ENCODE data around the gene KRTAP1-4. TPM values are rescaled to one million over a fixed set of nuclear protein-coding genes. Genes with fewer than 3 reads are reported as not detected.
"Not testable (repeated sequence)": the region's sequence is repeated elsewhere in the genome, so short reads cannot be mapped to it uniquely, and the experiment has no call there.

Gene KRTAP1-4, protein sequence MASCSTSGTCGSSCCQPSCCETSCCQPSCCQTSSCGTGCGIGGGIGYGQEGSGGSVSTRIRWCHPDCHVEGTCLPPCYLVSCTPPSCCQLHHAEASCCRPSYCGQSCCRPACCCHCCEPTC
- not detected in 2 replicates for total RNA-seq (2014; rRNA removed)
- polyA plus RNA-seq (2012), result not detected

DNA sequence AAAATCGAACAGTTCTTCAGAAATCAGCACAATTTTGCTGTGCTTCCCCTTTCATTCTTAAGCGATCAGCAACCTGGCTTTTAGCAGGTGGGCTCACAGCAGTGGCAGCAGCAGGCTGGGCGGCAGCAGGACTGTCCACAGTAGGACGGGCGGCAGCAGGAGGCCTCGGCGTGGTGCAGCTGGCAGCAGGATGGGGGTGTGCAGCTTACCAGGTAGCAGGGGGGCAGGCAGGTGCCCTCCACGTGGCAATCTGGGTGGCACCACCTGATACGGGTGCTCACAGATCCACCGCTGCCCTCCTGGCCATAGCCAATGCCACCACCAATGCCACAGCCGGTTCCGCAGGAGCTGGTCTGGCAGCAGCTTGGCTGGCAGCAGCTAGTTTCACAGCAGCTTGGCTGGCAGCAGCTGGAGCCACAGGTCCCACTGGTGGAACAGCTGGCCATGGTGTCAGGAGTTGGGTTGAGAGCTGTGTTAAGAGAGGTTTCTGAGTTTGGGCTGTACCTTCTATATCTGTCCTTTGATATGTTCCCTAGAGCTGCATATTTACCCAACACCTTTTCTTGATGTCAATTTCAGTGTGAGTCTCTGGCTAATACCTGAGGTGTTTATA, at the start of gene KRTAP1-4:
Gene KRTAP1-4, minus strand, starts transcription at position 563 of the 613 bp plus-strand sequence. Its CDS starts 117 bp downstream, at position 446.
- no peak for DNase-seq (ENCODE audit: low read depth)

DNA sequence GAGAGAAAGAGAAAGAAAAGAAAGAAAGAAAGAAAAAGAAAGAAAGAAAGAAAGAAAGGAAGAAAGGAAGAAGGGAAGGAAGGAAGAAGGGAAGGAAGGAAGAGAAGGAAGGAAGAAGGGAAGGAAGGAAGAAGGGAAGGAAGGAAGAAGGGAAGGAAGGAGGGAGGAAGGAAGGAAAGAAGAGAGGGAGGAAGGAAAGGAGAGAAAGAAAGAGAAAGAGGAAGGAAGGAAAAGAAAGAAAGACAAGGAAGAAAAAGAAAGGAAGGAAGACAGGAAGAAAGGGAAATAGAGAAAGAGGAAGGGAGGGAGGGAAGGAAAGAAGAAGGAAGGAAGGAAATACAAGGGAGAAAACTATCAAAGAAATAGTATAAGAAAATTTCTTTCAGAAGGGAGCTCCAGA, 46.8 kb upstream of the KRTAP1-4 start:
- no peak for DNase-seq (ENCODE audit: low read depth)

DNA sequence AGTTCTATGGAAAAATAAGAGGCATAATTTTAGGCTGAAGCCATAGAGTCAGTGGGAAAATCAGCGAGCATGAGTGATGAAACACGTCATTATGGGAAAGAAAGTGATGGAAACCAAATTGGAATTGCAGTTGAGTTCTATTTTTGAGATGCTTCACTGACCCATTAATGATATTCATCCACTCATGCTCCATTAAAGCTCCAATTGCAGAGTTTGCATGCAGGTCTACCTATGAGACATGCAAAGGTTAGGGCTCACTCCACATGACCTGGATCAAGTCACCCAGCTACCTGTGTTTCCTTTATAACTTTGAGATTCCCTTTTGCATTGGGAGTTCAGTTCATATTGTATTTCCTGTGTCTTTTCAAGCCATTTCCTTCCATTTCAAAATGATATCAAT, 43.7 kb upstream of the KRTAP1-4 start:
- DNase-seq (ENCODE audit: low read depth), result no peak

DNA sequence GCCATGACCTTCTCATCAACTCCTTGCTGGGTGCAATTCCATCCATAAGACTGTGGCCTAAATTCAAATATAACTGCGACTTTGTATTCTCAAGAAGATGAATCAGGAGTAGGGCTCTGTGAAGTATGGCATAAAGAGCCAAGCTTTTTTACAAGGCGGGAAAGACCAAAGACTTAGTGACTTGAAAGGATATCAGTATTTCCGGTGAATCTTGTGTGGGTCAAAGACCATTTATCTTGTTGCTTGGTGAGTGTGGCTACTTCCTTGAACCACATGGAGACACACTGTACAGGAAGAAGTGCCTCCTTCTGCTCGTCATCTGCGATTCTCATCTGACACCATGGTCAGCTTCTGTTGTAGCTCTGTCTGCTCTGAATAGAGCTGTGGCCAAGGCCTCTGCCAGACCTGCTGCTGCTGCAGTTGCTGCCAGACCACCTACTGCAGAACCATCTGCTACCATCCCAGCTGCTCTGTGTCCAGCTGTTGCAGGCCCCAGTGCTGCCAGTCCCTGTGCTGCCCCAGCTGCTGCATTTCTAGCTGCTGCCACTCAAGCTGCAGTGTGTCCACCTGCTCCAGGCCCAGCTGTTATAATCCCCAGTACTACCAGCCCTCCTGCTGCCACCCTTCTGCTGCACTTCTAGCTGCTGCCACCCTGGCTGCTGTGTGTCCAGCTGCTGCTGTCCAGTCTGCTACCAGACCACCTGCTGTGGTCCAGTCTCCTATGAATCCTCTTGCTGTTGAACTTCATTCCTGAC, 41.8 kb upstream of the KRTAP1-4 start:
- DNase-seq (ENCODE audit: low read depth), result peak; percentile 96

DNA sequence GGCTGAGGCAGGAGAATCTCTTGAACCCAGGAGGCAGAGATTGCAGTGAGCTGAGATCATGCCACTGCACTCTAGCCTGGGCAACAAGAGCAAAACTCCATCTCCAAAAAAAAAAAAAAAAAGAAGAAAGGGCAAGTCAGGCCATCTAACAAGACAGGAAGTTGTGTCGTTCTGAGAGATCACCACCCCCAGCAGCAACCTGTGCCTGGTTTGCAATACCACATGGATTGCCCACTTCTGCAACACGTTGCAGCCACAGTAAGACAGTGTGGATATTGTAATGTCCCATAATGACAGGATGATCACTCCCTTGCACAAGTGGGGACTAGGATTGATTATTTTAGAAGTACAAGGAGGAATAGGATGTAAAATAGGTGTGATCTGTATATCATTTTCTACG, 39.0 kb upstream of the KRTAP1-4 start:
- no peak for DNase-seq (ENCODE audit: low read depth)

DNA sequence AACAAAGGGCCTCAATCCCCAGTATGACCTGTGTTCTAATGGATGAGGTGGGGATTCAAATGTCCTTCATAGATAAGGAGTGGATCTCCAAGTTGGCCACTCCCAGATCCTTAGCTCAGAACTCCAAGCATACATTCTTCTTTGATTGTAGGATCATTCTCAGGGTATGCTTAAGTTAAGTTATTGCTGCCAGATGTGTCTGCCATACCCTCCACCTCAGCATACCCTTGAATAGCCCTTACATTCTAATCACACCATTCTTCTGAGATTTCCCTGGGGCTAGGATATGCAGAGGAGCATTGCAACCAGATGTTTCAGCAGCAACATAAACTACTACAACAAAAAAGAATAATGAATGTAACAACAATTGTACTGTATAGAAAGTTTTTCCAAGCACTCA, 37.3 kb upstream of the KRTAP1-4 start:
- no peak for DNase-seq (ENCODE audit: low read depth)

DNA sequence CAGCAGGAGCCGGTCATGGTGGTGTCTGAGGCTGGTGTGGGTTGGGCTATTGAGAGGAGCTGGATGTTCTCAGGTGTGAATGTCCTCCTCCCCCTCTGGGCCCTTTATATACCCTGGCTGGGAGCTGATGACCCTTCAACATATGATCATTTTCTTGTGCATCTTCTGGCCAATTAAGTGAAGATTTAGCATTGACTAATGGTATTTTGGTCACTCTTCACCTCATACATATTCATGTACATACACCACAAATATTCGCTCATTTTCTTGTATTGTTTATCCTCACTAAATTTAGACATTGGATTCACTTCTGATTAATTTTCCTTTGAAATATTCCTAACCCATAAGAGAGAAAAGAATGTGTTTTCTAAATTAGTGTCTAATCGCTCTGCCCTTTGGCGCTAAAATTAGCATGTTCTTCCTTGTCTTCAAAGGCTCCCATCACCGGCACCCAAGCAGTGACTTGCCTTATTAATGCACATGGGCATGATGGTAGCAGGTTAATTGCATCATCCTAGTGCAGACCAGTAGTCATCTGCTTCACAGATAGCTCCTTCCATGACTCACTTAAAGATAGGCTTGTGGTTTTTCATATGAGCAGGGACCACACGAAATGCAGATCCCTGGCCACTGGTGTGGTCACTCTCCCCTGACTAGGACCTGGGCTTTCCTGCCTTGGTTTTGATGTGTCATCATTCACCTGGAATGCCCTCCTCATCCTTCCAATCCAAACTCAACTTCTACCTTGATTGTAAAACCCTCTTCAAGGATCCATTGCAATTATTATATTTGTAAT, 36.0 kb upstream of the KRTAP1-4 start, which contains the start of gene KRTAP2-4:
Gene KRTAP2-4, minus strand, starts transcription at position 51 of the 796 bp plus-strand sequence. Its CDS starts 34 bp downstream, at position 17.
- peak; percentile 90 for DNase-seq (ENCODE audit: low read depth)

DNA sequence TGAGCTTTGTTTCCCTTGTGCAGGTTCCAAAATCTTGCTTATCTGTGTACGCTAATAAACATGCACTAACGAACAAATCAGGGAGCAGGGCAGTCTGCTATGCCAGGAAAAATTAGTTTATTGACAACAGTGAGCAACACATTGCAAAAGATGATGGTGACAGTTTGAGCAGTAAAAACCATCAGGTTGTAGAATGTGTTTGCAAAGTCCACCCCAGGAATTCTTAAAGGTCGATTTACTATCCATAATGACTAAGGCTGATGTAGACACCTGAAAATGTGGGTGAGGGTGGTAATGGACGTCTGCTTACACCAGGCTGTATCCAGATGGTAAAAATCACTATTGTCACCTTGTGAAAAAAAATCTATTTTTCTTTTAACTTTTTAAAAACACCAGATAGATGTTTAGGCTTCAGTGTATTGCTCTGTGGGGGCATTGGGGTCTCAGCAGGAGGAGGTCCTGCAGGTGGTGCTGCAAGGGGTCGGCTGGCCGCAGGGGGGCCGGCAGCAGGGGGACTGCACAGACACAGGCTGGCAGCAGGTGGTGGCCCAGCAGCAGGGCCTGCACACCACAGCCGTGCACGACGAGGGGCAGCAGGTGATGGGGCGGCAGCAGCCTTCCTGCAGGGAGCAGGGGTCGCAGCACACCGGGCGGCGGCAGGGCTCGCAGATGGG, 35.2 kb upstream of the KRTAP1-4 start:
- not testable (repeated sequence) for DNase-seq (ENCODE audit: low read depth)

DNA sequence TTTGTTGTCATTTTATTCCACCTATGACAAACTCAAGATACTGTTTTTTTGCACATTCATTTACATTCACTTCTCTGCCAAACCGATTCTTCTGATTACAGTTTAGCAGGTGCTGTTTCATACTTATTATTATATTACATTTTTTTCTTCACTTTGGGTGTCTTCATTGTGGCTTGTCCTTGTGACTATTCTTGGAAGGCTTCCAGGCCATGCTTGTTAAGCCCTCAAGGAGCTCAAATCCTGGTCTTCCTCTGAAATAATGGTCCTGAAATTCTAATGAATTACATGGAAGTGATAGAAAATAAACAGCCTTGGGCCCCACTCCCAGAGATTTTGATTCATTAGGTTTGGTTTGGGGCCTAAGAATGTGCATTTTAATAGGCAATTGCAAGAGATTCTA, 34.3 kb upstream of the KRTAP1-4 start:
- DNase-seq (ENCODE audit: low read depth), result no peak

DNA sequence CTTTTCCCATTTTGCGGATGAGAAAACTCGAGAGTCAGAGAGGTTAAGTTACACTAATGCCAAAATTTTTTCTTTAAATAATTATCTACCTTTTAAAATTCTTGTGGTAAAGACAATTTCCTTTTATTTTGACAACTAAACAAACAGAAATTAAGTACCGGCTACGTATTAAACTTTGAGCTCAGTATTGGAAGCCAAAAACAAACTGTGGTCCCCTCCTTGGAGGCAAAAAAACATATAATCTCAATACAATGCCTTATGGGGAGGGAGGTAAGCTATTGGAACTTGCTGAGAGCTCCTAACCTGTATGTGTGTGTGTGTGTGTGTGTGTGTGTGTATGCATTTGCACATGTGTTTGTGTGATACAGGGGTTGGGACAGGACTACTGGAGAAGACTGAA, 33.5 kb upstream of the KRTAP1-4 start:
- DNase-seq (ENCODE audit: low read depth), result no peak

DNA sequence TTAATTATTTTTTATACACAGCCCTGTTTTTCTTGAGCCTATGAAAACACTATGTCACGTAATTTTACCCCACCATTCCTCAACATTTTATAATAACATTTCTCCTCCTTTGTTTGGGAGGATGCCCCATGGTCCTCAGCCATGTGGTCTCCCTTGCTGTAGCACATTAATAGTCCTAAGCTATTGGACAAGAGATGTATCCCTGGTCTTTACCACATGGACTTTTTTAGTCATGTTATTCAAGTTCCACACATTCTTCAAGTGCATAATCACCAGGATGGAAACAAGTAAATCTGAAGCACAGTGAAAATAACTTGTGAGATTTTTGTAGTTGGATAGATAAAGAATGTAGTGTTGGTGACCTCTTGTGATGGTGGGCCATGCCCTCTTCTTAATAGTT, 32.0 kb upstream of the KRTAP1-4 start:
- DNase-seq (ENCODE audit: low read depth), result peak; percentile 96

DNA sequence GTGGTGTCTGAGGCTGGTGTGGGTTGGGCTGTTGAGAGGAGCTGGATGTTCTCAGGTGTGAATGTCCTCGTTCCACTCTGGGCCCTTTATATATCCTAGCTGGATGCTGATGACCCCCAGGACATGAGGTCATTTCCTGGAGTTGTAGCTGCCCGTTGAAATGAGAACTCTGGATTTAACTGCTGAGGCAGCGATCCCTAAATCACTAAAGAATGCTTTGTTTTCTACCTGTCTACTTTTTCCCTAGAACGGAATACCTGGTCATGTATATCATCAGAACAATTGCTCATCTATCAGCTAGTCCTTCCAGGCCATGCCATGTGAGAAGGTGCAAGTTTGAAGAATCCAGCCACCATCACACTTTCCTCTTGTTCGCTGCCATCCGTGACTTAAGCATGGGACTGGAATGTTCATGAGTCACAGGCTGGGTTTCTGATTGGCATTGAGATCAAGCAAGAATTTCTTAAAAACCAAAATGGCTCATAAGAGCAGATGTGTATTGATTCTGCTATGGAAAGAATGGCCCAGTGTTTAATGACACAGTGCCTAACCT, 30.1 kb upstream of the KRTAP1-4 start, which contains the start of gene KRTAP2-3:
Gene KRTAP2-3, minus strand, starts transcription at position 63 of the 553 bp plus-strand sequence. CDS start 64 bp downstream, outside the sequence.
- peak; percentile 94 for DNase-seq (ENCODE audit: low read depth)

DNA sequence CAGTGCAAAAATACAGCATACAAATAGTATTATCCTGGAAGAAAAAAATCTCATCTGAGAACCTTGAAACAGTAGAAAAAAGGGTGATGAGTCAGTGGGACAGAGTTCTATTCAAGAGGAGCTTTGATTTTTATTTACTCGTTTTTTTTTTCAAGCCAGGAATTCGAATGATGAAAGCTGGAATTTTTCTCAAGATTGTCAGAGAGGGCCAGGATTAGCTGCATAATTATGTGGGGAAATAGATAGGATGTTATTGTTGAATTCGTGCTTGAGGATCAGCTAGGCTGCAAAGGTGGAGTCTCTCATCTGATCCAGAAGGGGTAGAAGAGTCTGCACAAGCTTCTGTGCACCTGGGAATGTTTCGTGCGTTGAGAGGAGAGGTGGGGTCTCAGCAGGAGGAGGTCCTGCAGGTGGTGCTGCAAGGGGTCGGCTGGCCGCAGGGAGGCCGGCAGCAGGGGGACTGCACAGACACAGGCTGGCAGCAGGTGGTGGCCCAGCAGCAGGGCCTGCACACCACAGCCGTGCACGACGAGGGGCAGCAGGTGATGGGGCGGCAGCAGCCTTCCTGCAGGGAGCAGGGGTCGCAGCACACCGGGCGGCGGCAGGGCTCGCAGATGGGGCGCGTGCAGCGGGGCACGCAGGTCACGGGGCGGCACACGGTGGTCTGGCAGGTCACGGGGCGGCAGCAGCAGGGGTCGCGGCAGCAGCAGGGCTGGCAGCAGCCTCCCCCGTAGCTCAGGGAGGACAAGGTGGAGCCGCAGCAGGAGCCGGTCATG, 29.5 kb upstream of the KRTAP1-4 start:
- peak; percentile 93 for DNase-seq (ENCODE audit: low read depth)

DNA sequence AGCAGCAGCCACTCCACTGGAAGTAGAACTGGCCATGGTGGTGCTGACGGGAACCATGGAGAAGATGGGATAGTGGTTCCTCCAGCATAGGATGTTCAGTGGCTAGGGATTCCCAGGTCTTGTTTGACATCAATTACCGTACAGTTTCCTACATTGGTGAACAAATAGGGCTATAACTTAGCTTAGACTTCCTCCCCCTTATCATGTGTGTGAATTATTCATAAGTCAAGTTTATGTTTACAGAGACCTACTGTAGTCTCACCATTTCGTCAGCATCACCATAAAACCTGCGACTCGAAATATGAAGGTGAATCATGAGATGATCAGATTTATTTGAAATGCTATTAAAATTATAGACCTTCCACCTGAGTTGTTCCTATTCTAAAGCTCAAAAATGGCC, 28.7 kb upstream of the KRTAP1-4 start:
- DNase-seq (ENCODE audit: low read depth), result no peak

DNA sequence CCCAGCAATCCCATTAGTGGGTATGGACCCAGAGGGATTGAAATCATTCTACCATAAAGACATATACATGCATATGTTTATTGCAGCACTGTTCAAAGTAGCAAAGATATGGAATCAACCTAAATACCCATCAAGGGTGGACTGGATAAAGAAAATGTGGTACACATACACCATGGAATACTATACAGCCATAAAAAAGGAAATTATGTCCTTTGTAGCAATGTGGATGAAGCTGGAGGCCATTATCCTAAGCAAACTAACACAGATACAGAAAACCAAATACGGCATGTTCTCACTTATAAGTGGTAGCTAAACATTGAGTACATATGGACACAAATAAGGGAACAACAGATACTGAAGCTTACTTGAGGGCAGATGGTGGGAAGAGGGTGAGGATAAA, 27.6 kb upstream of the KRTAP1-4 start:
- DNase-seq (ENCODE audit: low read depth), result no peak

DNA sequence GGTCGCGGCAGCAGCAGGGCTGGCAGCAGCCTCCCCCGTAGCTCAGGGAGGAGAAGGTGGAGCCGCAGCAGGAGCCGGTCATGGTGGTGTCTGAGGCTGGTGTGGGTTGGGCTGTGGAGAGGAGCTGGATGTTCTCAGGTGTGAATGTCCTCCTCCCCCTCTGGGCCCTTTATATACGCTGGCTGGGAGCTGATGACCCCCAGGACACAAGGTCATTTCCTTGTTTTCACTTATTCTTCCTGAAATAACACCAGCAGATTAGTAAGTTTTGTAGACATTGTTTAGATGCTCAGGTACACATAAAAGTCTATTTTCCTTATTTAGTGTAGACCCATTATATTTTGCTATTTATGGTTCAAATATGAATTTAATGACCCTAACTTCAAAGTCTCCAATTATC, 25.1 kb upstream of the KRTAP1-4 start, which contains the start of gene KRTAP2-2:
Gene KRTAP2-2, minus strand, starts transcription at position 101 of the 400 bp plus-strand sequence. Its CDS starts 19 bp downstream, at position 82.
- DNase-seq (ENCODE audit: low read depth), result not testable (repeated sequence)

DNA sequence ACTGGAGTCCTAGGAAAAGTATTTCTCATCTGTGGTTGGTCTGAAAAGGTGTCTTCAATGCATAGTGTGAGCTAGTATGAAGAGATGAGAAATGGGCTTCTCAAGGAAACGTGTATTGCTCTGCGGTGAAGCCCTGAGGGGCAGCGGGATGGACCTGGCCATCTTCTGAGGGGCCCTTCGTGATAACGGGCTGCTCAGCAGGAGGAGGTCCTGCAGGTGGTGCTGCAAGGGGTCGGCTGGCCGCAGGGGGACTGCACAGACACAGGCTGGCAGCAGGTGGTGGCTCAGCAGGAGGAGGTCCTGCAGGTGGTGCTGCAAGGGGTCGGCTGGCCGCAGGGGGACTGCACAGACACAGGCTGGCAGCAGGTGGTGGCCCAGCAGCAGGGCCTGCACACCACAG, 24.6 kb upstream of the KRTAP1-4 start:
- not testable (repeated sequence) for DNase-seq (ENCODE audit: low read depth)

DNA sequence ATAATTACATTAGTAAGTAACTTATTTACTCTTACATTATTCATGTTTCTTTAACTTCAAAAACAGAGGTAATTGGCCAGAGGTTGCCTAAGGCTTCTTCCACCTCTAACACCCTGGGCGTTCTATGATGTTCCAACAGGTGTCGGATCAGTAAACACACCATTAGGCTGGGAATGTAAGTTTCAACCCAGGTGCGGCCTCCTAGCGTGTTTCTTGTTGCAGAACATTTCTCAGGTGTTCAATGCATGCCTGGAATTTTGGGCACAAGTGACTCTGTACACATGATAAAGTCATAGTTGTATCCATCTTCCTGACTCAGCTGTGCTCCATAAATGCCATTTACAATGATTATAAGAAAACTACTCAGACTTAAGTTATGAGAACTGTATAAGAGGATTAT, 24.0 kb upstream of the KRTAP1-4 start:
- no peak for DNase-seq (ENCODE audit: low read depth)

DNA sequence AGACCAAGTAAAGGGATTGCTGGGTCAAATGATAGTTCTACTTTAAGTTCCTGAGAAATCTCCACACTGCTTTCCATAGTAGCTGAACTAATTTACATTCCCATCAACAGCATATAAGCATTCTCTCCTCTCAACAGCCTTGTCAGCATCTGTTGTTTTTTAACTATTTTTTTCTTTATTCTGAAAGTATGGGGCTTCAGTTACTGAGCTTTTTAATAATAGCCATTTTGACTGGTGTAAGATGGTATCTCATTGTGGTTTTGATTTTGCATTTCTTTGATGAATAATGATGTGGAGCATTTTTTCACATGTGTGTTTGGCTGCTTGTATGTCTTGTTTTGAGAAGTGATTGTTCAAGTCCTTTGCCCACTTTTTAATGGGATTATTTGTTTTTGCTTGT, 22.6 kb upstream of the KRTAP1-4 start:
- peak; percentile 66 for DNase-seq (ENCODE audit: low read depth)

DNA sequence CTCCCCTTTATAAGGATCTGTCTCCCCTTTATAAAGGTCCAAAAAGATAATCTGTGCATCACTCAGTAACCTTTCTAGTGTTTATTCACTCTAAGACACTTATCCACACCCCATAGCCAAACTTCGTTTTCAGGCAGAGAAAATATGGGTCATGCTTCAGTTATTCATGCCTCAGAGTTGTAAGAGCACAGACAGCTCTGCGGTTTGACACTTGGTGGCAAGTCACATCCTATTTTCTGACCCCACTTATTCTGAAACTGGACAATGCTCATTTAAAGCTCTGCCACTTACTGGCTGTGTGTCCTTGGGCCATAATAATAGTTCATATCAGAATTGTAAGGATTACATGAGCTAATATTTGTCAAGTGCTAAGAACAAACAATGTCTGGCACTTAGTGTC, 19.1 kb upstream of the KRTAP1-4 start:
- peak; percentile 93 for DNase-seq (ENCODE audit: low read depth)

All from LHCN-M2 (cell line).